Measurements from ENCODE around the gene EMILIN2.

The EMILIN2 gene

DNA sequence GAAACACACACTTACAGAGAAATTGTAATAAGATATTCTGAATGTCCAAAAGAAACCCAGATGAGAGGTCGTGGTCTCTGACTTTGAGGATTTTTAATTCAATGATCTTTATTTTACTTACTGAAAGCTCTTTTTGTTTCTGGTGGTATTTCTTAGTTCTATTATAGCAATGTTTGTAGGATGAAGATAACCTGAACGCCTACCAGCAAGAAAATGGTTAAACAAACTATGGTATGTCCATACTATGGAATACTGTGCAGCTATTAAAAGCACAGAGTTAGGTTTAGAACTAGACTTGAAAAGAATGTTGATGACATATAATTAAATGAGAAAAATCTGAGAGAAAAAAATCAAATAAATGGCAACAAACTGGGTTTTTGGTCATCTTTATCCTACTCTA, 105.8 kb downstream of the EMILIN2 start:
- FAIRE-seq (no peak), DNase-seq (ENCODE audit: low spot score) (no peak)

DNA sequence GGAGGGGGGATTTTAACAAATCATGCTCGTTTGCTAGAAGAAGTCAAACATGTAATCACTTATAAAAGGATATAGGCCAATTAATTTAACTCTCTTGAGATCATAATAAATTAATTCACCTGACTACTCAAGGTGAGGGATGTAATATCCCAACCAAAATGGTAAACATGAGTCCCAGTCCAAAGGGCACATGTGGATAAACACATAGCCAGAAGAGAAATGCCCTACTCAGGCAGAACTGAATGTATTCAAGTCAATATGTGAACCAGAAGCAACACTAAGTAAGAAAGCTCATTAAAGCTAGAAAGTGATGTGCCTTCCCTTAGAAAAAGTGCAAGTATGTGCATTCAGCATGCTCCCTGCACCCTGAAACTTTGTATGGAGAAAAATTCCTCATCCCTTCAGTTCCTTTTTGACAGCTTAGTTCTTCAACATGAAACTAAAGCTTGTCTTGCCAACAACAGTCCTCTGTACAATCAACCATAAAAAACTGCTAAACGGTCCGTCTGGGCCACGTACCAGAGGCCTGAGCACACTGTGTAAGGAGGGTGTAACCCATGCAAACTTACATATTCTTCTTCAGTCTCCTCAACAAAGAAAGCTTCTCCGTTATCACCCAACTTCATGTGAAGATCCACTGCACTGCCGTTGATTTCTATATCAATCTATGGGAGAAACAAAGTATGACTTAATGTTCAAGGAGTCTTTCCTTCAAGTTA, 107.3 kb downstream of the EMILIN2 start:
- FAIRE-seq = peak; percentile 13

DNA sequence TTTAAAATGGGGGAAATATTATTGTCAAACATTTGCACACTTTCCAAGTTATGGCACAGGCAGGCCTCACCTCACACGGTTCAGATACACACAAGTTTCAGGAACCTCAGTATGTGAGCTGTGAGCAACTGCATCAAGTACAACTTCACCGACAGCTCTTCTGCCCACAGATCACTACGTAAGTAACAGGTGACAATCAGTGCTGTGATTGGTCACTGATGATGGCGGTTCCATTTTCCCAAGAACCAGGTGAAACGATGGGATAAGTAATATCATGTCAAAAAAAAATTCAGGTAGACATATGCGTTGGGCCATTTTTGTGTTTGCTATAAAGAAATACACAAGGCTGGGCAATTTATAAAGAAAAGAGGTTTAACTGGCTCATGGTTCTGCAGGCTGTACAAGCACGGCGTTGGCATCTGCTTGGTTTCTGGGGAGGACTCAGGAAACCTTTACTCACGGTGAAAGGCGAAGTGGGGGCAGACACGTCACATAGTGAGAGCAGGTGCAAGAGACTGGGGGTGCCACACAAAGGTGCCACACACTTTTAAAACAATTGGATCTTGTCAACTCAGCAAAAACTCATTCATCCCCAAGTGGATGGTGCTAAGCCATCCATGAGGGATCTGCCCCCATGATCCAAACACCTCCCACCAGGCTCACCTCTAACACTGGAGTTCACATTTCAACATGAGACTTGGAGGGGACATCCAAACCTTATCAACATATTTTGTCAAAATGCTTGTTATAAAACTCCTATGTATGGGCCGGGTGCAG, 108.3 kb downstream of the EMILIN2 start:
- peak; percentile 72 for FAIRE-seq

More for the DNA sequence above, 107.3 kb downstream of the EMILIN2 start:
- DNase-seq (ENCODE audit: low spot score) = no peak

DNA sequence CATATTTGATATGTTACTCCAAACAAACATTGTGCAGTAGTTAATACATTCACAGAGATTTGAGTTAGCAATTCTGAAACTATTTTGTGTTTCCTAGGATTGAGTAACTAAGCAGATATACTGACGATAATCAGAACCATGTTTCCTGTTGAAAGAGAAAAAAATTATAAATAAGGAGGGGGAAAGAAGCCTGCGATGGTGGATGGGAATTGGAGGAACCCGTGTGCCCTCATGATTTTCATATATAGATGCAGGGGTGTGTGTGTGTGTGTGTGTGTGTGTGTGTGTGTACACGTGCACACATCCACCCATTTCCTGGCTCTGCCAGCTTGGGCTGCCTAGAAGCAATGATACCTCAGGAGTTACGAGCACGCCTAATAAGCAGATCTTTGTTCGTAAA, 109.2 kb downstream of the EMILIN2 start:
- peak; percentile 55 for FAIRE-seq
- no peak for DNase-seq (ENCODE audit: low spot score)

More for the DNA sequence above, 108.3 kb downstream of the EMILIN2 start:
- DNase-seq (ENCODE audit: low spot score) = no peak

DNA sequence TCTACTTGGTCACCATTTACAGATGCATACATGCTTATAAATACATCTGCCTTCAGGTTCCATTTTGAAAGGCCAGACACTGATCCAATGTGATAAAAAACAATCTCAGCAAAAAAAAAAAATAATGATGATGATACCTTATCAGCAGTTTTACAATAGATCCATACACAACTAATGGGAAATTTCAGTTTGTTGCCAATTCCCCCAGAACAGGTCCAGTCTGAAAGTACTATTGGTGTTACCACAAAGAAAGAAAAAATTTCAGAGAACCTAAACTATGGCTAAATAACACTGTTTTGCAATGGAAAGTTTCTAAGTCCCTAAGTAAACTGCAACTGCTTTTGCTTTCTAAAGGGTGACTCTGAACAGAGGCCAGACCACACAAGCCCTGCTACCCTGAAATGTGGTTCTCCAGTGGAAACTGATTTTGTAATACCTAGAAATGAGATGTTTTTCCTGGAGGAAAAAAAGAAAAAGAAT, 112.1 kb downstream of the EMILIN2 start:
- DNase-seq (ENCODE audit: low spot score) = no peak
- FAIRE-seq = no peak

DNA sequence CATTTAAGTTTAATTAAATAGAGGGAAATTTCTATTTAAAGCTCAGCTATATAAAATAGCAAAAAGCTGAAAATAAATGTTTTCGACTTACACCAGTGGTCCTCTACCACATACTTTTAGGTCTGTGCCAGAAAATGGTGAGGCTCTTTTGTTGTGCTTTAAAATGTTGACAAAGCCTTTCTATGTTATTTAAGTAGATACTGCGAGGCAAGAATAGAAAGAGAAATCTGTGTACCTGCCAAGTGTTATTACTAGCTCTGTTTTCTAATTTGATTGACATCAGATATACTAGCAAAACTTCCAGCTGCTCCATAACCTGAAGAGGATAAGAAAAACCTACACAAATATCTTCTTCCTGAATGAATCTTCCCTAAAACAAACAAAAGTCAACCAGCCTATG, 112.5 kb downstream of the EMILIN2 start:
- DNase-seq (ENCODE audit: low spot score) = no peak
- no peak for FAIRE-seq

DNA sequence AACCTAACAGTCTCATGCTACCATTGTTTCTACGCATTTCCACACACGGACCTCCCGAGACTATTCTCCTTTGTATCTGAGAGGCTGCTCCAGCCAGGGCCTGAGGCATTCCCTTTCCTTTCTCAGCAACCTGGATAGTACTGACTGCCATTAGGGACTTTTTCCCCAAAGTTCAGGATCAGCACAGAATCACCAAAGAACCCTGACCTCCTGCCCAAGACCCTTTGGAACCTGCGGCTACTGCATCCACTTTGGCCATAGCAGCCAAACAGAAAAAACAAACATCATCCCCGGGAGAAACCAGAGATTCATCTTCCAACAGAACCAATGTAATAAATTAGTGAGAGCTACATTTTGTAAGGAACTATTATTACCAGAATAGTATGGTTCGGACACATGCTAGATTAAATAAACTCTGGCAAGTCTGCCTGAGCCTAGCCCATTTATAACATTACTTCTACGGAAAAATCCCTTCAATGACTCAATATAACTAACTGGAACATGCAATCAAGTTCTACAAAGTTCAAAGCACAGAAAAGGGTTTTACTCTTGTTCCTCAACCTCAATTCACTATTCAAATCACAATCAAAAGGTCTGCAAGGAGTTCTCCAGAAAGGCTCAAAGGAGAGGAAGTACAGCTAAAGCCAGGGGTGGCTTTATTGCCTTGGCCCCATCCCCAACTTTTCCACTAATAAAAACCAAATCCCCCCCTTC, 114.3 kb downstream of the EMILIN2 start:
- DNase-seq (ENCODE audit: low spot score) (no peak), FAIRE-seq (peak; percentile 13)

DNA sequence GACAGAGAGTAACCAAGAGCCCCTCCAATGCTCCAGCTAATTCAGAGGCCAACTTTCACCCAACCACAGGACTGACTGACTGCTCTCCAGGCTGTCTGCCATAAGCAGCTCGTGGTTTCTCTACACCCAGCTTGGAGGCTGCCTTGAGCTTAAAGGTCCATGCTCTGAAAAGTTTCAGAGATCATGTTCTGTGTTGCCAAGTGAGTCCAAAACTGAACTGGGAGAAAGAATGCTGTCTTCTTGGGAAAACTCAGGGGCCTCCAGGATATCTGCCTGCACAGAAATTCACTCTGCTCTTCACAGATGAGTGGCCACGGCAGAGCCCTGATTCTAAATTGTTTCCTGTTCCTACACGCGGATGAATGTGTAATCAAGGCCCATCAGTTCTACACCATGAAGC, 115.0 kb downstream of the EMILIN2 start:
- no peak for FAIRE-seq
- DNase-seq (ENCODE audit: low spot score) = no peak

DNA sequence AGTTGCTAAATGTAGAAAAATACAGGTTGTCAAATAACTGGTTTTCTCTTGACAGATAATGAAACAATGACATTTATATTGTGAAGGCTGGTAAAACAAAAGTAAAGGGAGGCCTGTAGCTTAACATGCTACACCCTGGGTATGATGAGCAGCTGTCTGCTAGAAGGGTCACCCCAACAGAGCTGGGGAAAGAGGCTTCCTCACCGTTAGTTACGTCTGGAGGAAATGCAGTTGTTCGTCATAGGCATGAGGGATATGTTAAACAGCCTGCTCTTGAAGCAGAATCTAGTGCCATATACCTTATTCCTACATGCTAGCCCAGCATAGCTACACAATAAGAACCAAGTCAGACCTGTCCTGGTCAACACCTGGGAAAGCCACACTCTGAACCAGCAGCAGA, 116.2 kb downstream of the EMILIN2 start:
- FAIRE-seq (peak; percentile 86), DNase-seq (ENCODE audit: low spot score) (no peak)

DNA sequence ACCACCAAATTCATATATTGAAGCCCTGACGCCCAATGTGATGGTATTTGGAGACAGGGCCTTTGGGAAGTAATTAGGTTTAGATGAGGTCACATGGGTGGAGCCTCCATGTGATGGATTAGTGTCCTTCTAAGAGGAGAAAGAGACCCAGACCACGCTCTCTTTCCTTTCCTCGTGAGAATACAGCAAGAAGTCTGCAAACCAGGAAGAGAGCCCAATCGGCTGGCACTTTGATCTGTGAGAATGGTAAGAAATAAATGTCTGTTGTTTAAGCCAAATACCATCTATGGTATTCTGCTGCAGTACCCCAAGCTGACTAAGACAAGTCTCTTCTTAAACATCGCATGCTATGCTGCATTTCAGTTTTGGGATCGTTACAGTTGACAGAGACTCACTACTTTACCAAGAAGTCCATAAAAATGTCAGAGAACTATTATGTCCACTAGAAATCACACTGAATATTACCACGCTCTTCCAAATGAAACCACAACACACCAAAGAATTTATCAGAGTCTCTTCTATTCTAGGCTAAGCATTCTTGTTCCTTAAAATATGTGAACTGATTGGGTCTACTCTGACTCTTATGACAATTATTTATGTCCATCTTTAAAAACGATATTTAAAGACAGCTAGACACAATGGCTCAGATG, 117.7 kb downstream of the EMILIN2 start:
- no peak for DNase-seq (ENCODE audit: low spot score)
- no peak for FAIRE-seq
